ENCODE data around the gene GJB1. TPM values are rescaled to one million over a fixed set of nuclear protein-coding genes. Genes with fewer than 3 reads are reported as not detected.

Gene GJB1
- polyA plus RNA-seq, 1 experiment: not detected

- Histone ChIP-seq H3K27me3 (ENCODE audit: control insufficient read depth, insufficient read depth, low read length) (peaks cover 6% of the 10 kb centered on the region), H3K27ac (ENCODE audit: low read depth, low read length) (no peak overlapping the region), H3K4me3 (ENCODE audit: low read depth, low read length) (no peak overlapping the region), H3K9me3 (ENCODE audit: control insufficient read depth, insufficient read depth, low read length) (no peaks in the 10 kb centered on the region)
- ChIA-PET POLR2A (no interaction called here), CTCF (no interaction called here)
- no peak for TF ChIP-seq CTCF (IDR thresholded peaks at IDR 0.05; ENCODE audit: low read depth, low read length)
- no peak for DNase-seq (ENCODE audit: low read depth, low spot score)
Measured at GRCh38 chrX:71214604-71215337, 8.3 kb upstream of the GJB1 start.

GRCh38 chrX:71215338-71215912 lies 7.6 kb upstream of the GJB1 start:
- Histone ChIP-seq H3K27ac (ENCODE audit: low read depth, low read length) (no peak overlapping the region), H3K9me3 (ENCODE audit: control insufficient read depth, insufficient read depth, low read length) (no peaks in the 10 kb centered on the region), H3K4me3 (ENCODE audit: low read depth, low read length) (no peak overlapping the region), H3K27me3 (ENCODE audit: control insufficient read depth, insufficient read depth, low read length) (peaks cover 6% of the 10 kb centered on the region)
- no peak for TF ChIP-seq CTCF (IDR thresholded peaks at IDR 0.05; ENCODE audit: low read depth, low read length)
- ChIA-PET POLR2A (no interaction called here), CTCF (no interaction called here)
- DNase-seq (ENCODE audit: low read depth, low spot score): no peak

- DNase-seq (ENCODE audit: low read depth, low spot score): no peak
- ChIA-PET CTCF (interaction anchor here (1.0 kb wide), 1 partner anchor 246 kb away, joined by 3 read pairs; no protein-coding TSS in a partner anchor), POLR2A (no interaction called here)
- no peak for TF ChIP-seq CTCF (IDR thresholded peaks at IDR 0.05; ENCODE audit: low read depth, low read length)
- Histone ChIP-seq H3K27me3 (ENCODE audit: control insufficient read depth, insufficient read depth, low read length) (peaks cover 6% of the 10 kb centered on the region), H3K27ac (ENCODE audit: low read depth, low read length) (no peak overlapping the region), H3K9me3 (ENCODE audit: control insufficient read depth, insufficient read depth, low read length) (no peaks in the 10 kb centered on the region), H3K4me3 (ENCODE audit: low read depth, low read length) (no peak overlapping the region)
Measured at GRCh38 chrX:71216485-71216884, 6.5 kb upstream of the GJB1 start.

GRCh38 chrX:71217298-71217697 lies 5.7 kb upstream of the GJB1 start:
- CTCF ChIA-PET: interaction anchor here (0.6 kb wide), 1 partner anchor 66 kb away, joined by 3 read pairs; no protein-coding TSS in a partner anchor
- no peak overlapping the region for H3K4me3 ChIP-seq (ENCODE audit: low read depth, low read length)
- no peaks in the 10 kb centered on the region for H3K9me3 ChIP-seq (ENCODE audit: control insufficient read depth, insufficient read depth, low read length)
- POLR2A ChIA-PET: no interaction called here
- peaks cover 6% of the 10 kb centered on the region for H3K27me3 ChIP-seq (ENCODE audit: control insufficient read depth, insufficient read depth, low read length)
- TF ChIP-seq CTCF (IDR thresholded peaks at IDR 0.05; ENCODE audit: low read depth, low read length): no peak
- no peak for DNase-seq (ENCODE audit: low read depth, low spot score)
- no peak overlapping the region for H3K27ac ChIP-seq (ENCODE audit: low read depth, low read length)

GRCh38 chrX:71221145-71221544 lies 1.9 kb upstream of the GJB1 start:
- POLR2A ChIA-PET: no interaction called here
- Histone ChIP-seq H3K9me3 (ENCODE audit: control insufficient read depth, insufficient read depth, low read length) (no peaks in the 10 kb centered on the region), H3K27ac (ENCODE audit: low read depth, low read length) (no peak overlapping the region), H3K4me3 (ENCODE audit: low read depth, low read length) (no peak overlapping the region), H3K27me3 (ENCODE audit: control insufficient read depth, insufficient read depth, low read length) (no peaks in the 10 kb centered on the region)
- CTCF ChIA-PET: interaction anchor here (0.6 kb wide), 1 partner anchor 96 kb away, joined by 3 read pairs; no protein-coding TSS in a partner anchor
- DNase-seq (ENCODE audit: low read depth, low spot score): no peak
- no peak for TF ChIP-seq CTCF (IDR thresholded peaks at IDR 0.05; ENCODE audit: low read depth, low read length)

Data from AG04450 (cell line).